Stimulated activated naive CD4-positive, alpha-beta T cell (primary cell): Measurements from ENCODE around the gene INVS.
"Not testable (repeated sequence)": the region's sequence is repeated elsewhere in the genome, so short reads cannot be mapped to it uniquely, and the experiment has no call there.

ENCODE experiments used
- DNase-seq, 6 experiments: peaks; one replicate each; lab custom pipeline; 2025; lab: John Stamatoyannopoulos, UW

INVS gene, protein sequence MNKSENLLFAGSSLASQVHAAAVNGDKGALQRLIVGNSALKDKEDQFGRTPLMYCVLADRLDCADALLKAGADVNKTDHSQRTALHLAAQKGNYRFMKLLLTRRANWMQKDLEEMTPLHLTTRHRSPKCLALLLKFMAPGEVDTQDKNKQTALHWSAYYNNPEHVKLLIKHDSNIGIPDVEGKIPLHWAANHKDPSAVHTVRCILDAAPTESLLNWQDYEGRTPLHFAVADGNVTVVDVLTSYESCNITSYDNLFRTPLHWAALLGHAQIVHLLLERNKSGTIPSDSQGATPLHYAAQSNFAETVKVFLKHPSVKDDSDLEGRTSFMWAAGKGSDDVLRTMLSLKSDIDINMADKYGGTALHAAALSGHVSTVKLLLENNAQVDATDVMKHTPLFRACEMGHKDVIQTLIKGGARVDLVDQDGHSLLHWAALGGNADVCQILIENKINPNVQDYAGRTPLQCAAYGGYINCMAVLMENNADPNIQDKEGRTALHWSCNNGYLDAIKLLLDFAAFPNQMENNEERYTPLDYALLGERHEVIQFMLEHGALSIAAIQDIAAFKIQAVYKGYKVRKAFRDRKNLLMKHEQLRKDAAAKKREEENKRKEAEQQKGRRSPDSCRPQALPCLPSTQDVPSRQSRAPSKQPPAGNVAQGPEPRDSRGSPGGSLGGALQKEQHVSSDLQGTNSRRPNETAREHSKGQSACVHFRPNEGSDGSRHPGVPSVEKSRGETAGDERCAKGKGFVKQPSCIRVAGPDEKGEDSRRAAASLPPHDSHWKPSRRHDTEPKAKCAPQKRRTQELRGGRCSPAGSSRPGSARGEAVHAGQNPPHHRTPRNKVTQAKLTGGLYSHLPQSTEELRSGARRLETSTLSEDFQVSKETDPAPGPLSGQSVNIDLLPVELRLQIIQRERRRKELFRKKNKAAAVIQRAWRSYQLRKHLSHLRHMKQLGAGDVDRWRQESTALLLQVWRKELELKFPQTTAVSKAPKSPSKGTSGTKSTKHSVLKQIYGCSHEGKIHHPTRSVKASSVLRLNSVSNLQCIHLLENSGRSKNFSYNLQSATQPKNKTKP

DNA sequence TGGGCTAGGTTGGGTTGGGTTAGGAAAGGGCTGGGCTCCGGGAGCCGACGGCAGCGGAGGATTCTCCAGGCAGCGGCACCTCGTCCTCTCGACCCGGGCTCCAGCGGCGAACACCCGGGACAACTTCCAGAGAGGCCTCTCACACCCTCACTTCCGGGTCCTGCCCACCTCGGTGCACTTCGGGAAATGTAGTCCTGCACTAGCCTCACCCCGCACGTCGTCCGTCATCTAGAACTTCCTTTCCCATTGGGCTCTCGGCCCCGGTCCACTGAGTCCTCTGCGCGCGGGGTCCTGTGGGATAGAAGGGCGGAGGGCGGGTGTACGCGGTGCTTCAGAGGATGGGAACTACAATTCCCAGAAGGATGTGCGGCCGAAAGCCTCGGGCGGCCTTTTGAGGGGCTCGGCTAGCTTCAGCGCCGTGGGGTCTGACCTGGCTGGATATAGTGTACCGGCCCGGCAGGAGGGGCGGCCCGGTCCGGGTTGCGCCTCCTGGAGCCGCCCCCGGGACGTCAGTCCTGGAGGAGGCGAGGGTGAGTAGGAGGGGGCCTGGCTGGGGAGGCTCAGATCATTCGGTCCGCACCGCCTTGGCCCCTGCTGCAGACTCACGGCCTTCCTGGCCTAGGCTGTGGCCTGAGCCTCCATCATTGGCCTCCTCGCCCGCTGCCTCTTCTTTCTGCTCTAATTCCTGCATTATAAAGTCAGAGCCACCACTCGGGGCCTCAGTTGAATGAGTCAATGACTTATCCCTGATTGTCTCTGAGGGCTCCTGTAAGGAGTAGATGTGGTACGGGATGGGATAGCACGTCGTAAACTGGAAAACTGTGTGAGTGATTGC, at the start of gene INVS, which contains the start of gene ERP44:
INVS (plus strand) TSS at position 357 of the 835 bp plus-strand sequence. CDS start 5,279 bp downstream, outside the sequence.
ERP44 (minus strand) TSS at position 114 of the 835 bp plus-strand sequence. CDS start 160 bp downstream, outside the sequence.
- peak; percentile 88 to 97 (median 94) for DNase-seq

DNA sequence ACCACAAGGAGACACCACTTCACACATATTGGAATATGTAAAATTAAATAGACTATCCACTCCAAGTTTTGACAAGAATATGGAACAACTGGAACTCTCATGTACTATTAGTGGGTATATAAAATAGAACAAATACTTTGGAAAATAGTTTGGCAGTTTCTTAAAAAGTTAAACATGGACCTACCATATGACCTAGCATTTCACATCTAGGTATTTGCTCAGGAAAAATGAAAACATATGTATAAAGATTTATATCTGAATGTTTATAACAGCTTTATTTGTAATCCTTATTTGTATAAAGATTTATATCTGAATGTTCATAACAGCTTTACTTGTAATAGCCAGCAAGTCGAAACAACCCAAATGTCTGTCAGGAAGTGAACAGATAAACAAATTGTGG, 49.5 kb upstream of the INVS start:
- DNase-seq, result no peak

DNA sequence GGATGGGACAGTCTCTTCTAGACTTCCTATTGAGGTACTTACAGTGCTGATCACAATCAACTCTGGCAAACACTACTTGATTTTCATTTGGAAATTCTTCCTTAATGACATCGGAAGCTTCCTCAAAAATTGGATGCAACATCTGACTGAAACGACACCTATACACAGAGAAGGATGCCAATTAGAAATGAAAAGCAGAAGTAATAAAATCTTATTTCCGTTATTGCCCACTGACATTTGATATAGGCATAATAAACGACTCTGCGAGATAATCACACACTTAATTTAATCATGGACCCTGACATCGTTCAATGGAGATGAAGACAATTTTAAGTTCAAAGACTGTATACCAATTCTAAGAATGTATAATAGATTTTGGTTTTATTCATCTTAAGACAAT, 46.7 kb upstream of the INVS start:
- no peak for DNase-seq

DNA sequence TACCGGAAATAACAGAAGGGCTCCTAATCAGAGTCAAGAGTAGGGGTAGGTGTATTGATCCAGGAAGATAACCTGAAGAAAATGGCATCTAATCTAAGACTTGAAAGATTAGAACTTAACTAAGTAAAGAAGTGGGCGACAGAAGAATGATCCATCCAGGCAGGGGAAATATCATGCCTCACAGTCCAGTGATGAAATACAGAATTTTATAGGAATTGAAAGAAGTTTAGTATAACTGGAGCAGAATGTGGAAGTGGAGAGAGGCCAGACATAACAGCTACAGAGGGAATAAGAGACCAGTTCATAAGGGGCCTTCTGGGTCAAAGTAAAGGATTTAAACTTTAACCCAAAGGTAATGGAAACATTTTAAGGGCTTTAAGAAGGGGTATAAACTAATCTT, 42.5 kb upstream of the INVS start:
- DNase-seq, result no peak

DNA sequence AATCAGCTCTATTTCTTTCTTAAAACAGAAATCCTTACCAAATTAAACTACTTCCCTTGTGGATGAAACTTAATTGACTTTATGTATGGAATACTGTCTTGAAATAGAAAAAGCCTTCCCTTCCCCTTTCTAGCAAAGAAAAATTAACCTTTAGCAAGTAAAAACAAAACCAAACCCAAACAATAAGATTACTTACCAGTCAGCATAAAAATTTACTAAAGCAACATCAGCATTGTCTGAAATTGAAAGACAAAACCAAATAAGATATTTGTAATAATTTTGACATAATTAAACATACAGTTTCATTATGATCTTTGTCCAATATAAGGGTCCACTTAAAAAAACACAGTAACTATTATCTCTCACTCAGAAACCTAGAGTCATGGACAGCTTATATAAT, 41.4 kb upstream of the INVS start:
- DNase-seq, result no peak

DNA sequence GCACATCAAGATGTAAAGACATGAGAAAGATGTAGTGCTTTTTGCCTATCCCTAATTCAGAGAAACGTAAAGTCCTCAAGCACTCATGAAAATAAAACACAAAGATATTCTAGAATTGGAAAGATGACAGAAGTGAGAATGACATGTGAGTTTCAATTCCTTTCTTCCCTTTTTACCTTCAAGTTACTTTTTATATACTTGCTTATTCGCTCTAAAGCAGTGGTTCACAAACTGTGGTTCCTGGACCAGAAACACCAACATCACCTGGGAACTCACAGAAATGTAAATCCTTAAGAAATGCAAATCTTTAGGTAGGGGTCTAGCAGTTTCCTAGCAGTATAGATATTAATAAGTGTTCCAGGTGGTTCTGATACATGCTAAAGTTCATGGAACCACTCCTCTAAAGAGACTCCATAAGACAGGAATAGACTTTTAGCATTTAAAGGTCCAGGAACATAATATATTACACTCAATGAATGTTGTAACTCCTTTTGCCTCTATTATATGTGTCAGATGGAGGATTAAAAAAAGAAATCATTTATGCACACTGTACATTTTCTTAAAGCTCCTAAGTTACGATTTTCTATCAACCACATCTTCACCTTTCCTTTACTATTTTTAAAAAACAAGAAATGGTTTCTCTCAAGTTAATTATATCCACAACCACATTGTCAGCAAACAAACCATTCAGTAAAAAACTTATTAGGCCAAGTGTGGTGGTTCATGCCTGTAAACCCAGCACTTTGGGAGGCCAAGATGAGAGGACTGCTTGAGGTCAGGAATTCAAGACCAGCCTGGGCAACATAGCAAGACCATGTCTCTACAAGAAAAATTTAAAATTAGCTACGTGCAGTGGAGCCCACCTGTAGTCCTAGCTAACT, 40.1 kb upstream of the INVS start:
- DNase-seq, result no peak

DNA sequence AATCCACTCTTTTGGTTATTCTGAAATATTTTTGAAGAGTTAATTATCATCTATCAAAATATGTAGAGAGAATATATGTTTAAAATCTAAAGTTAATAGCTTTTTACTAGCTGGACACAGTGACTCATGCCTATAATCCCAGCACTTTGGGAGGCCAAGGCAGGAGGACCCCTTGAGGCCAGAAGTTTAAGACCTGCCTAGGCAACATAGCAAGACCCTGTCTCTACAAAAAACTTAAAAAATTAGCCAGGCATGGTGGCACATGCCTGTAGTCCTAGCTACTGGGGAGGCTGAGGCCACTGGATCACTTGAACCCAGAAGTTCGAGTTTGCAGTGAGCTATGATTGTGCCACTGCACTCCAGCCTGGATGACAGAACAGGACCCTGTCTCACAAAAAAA, 36.4 kb upstream of the INVS start:
- DNase-seq, result not testable (repeated sequence)

DNA sequence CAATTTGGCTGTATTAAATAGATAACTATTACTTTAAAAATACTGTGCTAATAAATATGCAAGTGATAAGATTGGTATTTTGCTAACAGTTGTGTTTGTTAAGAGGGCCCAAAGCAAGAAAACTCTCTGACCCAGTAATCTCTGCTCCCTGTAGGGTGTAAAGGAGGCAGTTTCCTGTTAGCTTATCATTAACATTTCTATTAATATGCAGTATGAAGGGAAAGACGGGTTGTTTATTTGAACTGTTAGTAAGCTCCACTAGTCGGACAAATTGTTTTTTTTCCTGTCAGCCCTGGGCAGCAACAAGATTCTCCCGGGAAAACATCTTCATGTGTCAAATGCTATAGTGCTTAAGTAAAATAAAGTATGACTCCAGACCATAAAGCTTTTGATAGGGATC, 35.9 kb upstream of the INVS start:
- DNase-seq, result no peak

DNA sequence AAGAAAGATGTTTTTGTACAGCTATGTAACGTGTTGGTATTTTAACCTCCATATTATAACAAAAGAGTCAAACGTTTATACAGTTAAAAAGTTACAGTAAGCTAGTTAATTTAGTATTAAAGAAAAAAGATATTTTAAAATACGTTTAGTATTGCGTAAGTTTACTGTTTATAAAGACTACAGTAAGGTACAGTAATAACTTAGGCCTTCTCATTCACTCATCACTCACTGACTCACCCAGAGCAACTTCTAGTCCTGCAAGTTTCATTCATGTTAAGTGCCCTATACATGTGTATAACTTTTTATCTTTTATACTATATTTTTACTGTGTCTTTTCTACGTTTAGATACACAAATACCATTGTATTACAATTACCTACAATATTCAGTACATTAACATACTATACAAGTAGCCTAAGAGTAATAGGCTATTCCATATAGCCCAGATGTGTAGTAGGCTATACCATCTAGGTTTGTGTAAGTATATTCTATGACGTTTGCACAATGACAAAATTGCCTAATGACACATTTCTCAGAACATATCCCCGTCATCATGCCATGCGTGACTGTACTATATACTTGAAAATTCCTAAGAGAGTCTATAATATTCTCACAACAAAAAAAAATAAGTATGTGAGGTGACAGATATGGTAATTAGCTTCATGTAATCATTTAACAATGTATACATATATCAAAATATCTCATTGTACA, 34.0 kb upstream of the INVS start:
- no peak for DNase-seq

DNA sequence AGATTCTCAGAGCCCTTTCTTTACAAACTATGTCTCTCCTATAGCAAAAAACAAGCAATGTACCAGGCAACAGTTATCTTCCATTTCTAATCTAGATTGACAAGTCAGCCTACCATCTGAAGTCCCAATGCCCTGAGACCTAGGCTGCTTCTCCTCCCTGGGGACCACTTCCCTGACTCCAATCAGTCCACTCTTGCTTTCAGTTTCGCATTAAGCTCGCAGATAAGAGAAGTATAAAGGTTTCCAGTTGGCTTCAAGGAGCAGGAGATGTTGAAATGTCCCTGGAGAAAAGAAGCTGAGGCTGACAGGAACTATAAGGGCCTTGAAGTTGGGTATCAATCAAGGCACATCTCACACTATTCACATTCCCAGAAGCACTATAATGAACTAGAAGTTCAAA, 32.5 kb upstream of the INVS start:
- DNase-seq, result no peak

DNA sequence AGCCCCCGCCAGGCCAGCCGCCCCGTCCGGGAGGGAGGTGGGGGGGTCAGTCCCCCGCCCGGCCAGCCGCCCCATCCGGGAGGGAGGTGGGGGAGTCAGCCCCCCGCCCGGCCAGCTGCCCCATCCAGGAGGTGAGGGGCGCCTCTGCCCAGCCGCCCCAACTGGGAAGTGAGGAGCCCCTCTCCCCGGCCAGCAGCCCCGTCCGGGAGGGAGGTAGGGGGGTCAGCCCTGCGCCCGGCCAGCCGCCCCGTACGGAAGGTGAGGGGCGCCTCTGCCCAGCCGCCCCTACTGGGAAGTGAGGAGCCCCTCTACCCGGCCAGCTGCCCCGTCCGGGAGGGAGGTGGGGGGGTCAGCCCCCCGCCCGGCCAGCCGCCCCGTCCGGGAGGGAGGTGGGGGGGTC, 31.1 kb upstream of the INVS start:
- not testable (repeated sequence) for DNase-seq

DNA sequence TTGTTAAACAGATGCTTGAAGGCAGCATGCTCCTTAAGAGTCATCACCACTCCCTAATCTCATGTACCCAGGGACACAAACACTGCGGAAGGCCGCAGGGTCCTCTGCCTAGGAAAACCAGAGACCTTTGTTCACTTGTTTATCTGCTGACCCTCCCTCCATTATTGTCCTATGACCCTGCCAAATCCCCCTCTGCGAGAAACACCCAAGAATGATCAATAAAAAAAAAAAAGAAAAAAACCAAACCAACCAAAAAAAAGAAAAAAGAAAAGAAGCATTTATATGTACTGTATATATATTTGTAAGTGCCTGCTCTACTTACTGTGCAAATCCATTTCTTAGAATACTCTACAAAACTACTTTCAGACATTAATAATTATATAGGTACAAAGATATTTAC, 30.0 kb upstream of the INVS start:
- not testable (repeated sequence) for DNase-seq

DNA sequence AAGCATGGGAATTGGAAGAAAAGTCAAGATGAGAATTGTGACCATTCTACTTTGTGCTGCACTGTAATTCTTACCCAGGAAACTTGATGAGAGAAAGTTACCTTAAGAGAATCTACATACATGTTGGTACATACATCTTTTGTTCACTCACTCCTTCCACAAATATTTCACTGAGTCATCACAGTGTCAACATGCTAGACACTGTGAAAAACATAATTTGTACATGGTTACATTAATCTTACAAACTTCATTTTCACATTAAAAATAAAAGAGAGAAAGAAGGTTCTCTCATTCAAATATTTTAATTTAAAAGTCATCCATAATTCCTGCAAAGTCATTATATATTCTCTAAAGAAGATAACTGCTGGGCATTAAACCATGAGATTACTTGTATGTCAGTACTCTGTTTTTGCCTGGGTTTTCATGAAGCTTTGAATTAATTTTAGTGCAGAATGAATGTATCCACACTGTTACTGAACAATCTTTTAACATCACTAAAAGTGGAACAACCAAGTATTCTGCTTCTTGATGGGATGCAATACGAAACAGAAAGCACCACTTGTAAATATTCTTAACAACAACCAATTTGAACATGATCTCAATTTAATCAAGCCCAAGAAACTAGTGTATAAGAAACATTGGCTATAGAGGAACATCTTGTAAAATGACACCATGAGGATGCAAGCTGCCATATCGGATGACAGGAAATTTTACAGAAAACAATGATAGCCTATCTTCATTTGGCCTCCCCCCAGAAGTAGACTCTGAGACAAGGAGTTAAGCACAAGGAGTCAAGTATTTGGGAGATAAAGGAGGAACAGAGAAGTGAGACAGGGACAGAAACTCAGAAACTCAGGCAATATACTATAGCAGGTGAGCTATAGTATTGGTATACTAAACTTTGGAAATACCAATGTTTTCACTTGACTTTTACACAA, 28.7 kb upstream of the INVS start:
- no peak for DNase-seq

DNA sequence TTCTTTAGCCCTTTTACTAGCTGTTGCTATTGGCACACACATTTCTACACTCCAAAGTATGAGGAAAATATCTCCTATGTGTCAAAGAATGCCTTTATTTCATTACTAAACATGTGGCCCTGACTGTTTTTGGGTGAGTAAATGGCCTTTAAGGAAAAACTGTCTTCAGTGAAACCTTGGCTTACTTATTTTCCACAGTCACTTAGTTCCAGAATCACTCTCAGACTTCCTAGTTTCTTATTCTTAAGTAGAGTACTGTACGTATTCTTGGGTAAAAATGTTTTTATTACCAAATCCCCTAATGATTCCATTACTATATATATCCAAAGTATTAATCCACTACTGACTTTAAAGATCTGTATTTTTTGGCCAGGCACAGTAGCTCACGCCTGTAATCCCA, 27.8 kb upstream of the INVS start:
- no peak for DNase-seq

DNA sequence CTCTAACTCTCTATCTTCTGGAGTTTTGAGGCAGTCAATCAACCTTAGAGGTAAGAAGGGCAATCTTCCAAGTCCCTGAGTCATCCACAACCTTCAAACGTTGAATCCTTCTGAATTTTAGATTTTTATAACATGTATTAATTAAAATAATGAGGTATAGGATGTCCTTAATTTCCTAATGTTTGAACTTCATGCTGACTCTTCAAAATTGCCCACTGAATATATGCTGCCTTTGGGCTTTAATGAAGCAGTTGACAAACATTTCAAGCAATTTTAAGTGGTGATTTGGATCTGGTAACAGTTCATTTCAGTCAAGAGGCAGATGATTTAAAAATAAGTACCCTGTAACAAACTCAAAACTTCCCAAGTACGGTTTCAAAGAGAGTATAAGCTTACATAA, 26.2 kb upstream of the INVS start:
- no peak for DNase-seq

DNA sequence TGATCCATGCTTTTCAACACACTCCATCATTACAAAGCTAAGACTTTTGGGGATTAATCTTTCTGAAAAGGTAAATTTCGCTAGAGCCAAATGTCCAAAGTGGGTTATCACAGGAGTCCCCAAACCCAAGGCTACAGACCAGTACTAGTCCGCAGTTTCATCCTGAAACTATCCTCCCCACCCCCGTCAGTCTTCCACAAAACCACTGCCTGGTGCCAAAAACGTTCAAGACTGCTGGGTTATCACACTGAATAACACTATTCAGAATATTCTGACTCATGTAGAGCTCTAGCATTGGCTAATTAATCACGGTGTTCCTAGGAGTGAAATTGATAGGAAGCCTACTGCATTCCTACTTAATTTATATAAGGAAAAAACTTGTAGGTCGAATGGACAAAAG, 24.9 kb upstream of the INVS start:
- no peak for DNase-seq

DNA sequence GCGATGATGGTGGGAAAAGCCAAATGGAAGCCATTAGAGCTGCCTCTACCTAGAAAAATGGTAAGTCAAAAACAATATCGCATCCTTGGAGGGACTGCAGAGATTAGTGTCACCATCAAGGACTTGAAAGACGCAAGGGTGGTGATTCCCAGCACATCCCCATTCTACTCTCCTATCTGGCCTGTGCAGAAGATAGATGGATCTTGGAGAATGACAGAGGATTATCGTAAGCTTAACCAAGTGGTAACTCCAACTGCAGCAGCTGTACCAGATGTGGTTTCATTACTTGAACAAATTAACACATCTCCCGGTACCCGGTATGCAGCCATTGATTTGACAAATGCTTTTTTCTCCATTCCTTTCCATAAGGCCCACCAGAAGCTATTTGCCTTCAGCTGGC, 24.1 kb upstream of the INVS start:
- no peak for DNase-seq

DNA sequence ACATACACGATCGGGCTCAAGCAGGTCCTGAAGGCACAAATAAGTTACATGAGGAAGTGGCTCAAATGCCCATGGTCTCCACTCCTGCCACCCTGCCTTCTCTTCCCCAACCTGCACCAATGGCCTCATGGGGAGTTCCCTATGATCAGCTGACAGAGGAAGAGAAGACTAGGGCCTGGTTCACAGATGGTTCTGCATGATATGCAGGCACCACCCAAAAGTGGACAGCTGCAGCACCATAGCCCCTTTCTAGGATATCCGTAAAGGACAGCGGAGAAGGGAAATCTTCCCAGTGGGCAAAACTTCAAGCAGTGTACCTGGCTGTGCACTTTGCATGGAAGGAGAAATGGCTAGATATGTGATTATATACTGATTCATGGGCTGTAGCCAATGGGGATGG, 22.8 kb upstream of the INVS start:
- DNase-seq, result not testable (repeated sequence)

DNA sequence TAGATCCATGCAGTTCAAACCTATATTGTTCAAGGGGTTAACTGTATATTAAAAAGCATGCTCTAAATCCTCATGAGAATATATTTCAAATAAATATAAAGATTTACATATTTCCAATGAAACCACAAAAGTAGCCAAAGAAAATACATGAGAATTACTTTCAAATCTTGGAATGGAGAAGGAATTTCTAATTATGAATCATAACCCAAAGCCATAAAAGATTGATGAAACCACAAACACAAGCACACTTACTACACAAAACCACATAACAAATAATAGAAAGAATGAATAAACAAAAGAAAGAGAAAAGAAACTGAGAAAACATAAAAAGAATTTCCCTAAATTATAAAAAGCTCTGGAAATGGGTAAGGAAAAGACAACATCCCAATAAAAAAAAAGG, 16.3 kb upstream of the INVS start:
- no peak for DNase-seq
